Activated CD4-positive, CD25-positive, alpha-beta regulatory T cell treated with anti-CD3 and anti-CD28 coated beads, Interleukin-2, amount 50 U/mL, for 72 hours (primary cell): ENCODE data around the gene PCMTD2.
"Not testable (repeated sequence)": the region's sequence is repeated elsewhere in the genome, so short reads cannot be mapped to it uniquely, and the experiment has no call there.

Source experiments
- DNase-seq: peaks from one replicate; pipeline ENCODE4 v3.0.0; 2021

PCMTD2 gene

GRCh38 chr20:64224351-64225170, 31.0 kb upstream of the PCMTD2 start:
- DNase-seq, result no peak

DNA sequence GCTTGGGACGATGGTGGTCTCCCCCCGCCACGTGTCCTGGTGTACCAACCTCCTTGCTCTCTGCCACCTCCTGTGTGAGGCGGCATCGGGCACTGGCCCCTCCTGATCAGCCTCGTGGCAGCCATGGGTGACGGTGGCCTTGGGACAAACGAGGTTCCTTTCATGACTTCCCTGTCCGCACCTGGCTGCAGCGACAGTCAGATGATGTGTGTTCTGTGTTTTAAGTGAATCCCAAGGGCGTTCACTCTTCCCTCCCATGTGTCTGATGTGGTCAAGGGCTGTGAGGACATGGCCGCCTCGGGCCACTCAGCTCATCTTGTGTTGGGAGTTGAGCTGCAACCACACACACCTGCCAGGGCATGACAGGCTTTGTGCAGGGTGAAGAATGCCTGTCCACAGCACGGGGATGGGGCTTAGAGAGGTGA, 30.4 kb upstream of the PCMTD2 start:
- no peak for DNase-seq

DNA sequence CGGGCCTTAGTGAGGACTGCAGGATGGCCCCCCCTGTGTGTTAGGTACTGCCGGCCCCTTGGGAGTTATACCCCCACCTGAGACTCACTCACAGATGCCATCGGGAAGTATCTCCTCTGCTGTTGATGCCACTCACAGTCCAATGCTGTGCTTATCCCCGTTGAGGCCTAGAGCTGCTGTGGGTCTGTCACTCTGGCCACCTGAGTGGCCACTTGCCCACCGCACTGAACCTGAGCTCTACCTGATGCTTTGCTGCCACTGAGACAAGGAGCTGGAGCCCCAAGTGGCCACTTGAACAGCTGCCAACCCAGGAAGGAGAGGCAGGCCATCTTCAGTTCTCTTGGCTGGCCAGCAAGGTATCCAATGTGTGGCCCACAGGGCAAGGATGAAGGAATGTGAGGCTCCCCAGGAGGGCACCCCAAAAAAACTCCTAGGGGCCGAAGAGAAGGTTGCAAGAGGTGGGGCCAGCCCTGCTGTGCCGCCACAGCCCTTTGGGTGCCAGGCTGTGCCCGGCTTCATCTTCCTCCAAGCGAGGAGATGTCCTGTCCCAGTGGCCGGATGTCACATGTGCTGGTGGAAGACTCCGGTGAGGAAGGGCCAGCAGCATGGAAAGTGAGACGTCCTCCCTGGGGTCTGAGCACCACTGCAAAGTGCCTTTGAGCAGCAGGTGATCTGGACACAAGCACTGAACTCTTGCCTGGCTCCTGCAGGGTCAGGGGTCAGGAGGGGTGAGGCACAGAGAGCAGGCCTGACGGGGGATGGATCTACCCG, 29.5 kb upstream of the PCMTD2 start:
- no peak for DNase-seq

DNA sequence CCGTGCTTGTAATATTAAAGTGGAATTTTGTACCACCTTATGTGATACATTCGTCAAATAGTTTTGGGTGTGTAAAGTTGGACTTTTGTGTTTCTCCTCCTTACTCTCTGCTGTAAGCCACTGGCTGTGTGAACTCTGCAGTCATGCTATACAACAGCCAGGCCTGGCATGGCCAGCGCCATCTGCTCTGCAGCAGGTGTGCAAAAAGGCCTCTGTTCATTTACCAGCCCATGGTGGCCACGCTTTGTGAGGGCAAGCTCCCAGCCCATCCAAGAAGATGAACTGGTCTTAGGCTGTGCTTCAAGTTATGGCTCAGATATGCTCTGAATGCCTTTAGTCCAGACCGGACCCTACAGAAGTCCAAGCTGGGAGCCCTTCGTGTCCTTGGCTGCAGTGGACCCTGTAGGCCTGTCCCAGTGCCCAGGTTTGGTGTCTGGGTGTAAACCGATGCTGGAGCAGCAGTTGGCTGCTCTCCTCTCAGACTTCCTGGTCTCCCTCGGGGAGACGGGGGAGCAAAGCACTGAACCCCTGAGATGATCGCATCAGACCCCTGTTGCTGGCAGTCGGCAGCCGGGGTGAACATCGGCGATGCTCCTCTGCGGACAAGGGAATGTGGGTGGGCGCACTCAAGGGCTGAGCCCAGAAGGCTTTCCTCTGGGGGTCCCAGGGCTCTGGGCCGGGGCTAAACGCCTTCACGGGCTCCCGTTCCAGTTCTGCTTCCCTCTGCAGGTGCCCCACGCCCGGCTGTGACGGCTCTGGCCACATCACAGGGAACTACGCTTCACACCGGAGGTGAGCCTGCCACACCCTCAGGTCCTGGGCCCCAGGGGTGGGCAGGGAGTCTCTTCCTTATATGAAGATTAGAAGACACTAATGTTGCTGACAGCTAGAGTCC, 28.6 kb upstream of the PCMTD2 start:
- no peak for DNase-seq

DNA sequence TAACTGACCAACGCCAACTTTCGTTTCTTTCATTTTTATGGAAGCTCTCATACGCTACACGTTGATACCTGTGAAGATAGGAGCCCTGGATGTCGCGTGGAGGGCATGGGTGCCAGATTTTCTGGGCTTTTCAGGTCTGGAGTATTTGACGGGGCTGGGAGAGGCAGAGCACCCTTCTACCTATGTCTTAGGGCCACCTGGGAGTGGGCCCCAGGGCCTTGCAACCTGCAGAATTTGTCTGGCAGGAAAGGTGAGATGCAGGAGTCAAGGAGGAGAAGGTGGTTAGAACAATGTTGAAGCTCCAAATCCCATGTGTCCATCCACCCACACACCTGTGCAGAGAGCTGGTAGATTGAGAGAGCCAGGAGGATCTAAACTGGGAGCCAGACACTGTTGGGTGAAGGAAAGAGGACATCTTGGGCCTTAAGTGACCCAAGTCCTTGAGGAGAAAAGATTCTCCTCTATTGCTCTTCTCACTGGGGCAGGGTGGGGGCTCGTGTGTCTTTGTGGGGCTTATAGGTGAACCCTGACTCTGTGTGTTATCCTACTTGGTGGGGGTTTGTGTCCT, 27.4 kb upstream of the PCMTD2 start:
- no peak for DNase-seq

DNA sequence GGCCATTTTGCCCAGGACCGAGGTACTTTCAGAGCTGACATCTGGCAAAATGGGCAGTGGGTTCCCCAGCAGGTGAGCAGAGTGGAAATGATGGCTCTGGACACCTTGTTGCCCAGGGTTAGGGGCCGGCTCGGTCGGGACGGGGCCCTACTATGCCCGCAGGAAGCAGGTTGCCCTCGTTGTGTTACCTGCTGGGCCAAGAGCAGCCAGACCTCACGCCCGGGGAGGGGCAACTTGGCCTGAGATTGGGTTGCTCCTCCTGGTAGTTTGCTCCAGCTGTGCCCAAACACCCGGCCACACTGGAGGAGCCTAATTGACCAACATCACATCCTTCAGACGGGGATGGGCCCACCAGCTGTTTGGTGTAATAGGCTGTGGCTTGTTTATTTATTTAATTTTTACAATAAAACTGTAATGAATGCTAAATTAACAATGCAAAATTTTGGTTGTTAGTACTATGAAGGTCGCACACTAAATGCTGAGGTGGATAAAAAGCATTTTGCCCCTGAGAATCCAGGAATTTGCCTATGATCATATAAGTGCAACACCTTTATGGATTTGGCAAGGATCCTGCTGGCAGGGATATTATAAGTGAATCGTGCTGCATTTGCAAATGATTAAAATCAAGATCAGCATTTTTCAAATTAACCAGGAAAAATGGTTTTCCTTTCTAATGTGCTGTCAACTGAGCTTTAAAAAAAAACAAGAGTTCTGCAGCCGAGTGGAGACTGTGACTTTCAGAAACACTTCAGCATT, 26.6 kb upstream of the PCMTD2 start:
- no peak for DNase-seq

- no peak for DNase-seq
Measured at GRCh38 chr20:64229507-64230061, 26.0 kb upstream of the PCMTD2 start.

GRCh38 chr20:64230461-64231145, 24.9 kb upstream of the PCMTD2 start:
- DNase-seq, result no peak

GRCh38 chr20:64231621-64232550, 23.7 kb upstream of the PCMTD2 start:
- DNase-seq, result no peak

DNA sequence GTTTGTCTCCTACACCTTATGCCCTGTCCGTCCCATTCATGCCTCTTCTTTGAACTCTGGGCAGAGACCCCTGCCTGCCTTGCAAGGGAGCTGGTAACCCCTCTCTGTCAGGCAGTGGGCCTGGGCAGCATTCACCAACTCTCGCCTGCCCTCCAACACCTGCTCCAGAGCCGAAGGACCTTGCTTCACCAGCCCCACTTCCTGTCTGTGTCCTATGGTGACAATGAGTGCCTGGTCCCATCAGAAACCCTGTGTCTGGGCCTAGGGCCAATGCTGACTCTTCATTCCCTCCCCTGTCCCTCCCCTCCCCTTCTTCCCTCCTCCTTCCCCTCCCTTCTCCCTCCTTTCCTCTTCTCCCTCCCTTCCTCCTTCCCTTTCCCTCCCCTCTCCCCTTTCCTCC, 22.8 kb upstream of the PCMTD2 start:
- DNase-seq, result no peak

DNA sequence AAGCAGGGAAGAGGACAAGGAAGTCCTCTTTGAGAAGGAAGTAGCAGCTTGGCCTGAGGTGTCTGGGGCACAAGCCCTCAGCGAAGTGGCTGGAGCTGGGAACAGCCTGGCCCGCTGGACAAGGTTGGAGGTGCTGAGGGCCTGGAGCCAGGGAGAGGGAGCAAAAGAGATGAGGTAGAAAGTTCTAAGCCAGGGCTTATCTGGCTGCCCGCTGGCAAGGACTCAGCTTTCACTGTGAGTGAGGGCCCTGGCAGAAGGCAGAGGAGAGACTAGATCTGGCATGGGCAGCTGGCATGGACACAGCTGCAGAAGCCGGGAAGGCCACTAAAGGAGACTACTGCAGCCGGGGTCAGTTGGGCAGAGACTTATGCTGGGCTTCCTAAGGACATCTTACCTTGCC, 21.8 kb upstream of the PCMTD2 start:
- DNase-seq, result no peak

DNA sequence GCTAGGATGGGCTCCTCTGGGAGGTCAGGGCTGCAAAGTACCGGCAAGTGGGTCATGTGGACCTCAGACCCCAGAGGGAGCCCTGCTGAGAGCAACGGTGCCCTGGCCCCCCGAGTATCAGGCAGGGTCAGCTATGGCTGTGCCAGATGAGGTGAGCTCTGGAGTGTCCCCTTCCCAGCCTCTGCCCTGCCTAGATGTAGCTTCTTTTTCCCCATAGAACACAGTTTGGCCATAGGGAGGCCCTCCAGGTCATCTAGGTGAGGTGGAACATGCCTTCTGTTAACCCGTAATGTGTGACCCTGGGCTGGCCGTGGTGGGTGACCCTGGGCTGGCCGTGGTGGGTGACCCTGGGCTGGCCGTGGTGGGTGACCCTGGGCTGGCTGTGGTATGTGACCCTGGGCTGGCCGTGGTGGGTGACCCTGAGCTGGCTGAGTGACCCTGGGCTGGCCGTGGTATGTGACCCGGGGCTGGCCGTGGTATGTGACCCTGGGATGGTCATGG, 21.2 kb upstream of the PCMTD2 start:
- DNase-seq, result no peak

DNA sequence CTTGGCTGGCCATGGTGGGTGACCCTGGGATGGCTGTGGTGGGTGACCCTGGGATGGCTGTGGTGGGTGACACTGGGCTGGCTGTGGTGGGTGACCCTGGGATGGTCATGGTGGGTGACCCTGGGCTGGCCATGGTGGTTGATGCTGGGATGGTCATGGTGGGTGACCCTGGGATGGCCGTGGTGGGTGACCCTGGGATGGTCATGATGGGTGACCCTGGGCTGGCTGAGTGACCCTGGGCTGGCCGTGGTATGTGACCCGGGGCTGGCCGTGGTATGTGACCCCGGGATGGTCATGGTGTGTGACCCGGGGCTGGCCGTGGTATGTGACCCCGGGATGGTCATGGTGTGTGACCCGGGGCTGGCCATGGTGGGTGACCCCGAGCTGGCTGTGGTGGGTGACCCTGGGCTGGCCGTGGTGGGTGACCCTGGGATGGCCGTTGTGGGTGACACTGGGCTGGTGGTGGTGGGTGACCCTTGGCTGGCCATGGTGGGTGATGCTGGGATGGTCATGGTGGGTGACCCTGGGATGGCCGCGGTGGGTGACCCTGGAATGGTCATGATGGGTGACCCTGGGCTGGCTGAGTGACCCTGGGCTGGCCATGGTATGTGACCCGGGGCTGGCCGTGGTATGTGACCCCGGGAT, 20.5 kb upstream of the PCMTD2 start:
- not testable (repeated sequence) for DNase-seq

DNA sequence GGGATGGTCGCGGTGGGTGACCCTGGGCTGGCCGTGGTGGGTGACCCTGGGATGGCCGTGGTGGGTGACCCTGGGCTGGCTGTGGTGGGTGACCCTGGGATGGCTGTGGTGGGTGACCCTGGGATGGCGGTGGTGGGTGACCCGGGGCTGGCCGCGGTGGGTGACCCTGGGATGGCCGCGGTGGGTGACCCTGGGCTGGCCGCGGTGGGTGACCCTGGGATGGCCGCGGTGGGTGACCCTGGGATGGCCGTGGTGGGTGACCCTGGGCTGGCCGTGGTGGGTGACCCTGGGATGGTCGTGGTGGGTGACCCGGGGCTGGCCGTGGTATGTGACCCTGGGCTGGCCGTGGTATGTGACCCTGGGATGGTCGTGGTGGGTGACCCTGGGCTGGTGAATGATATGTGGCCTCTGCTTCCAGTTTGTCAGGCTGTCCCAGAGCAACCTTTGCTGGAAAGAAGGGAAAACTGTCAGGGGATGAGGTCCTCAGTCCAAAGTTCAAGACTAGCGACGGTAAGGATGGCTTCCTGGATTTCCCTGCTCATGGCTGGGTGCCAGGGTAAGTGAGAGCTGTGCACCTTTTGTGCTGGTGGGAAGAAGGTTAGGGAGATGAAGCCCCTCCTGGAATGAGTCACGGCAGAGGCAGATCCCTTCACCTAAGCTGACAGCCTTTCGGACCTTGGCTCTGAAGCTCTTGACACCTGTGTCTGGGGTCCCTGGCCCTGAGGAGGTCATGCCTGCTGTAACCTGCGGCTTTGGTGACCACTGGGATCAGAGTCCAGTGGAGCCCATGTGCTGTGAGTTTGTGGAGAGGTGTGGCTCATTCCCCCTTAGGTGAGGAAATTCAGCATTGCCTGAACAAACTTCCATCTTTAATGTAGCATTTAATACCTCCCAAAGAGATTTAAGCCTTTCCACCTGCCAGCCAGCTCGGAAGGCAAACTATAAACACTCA, 19.1 kb upstream of the PCMTD2 start:
- no peak for DNase-seq

DNA sequence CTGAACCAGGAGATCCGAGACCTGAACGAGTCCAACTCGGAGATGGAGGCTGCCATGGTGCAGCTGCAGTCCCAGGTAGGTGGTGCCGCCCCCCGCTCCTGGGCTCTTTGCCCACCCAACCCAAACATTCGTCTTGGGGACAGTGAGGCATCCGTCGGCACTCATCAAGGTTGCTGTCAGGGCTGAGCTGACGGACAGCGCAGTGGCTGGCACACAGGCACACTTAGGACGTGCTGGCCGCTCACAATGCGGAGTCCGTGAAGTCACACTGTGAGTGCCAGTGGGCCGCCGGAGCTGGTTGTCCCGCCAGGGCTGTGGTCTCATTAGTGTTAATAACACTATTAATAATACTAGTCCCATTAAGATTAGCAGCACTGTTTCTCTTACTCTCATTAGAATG, 18.2 kb upstream of the PCMTD2 start:
- DNase-seq, result no peak

GRCh38 chr20:64238115-64238825, 17.3 kb upstream of the PCMTD2 start:
- no peak for DNase-seq

- no peak for DNase-seq
Measured at GRCh38 chr20:64238851-64239387, 16.6 kb upstream of the PCMTD2 start.
